Breast epithelium (tissue), 3 donors: ENCODE results near the gene PPP1CA.

Source experiments
- CTCF ChIP-seq, 3 donors: fragments of 450-650 bp; IDR thresholded peaks; one replicate each; pipeline ENCODE4 v1.5.1; 2016 to 2017; ENCODE audit warnings: antibody characterized with exemption in 3 of 3, mild to moderate bottlenecking in 3 of 3, moderate library complexity in 3 of 3
- POLR2A ChIP-seq: fragments of 450-650 bp; IDR thresholded peaks from one replicate; pipeline ENCODE4 v1.6.1; 2016; ENCODE audit warnings: antibody characterized with exemption, mild to moderate bottlenecking, moderate library complexity

GRCh38 chr11:67393437-67393836 is 8.2 kb downstream of the PPP1CA start:
- no peak for TF ChIP-seq CTCF (IDR thresholded peaks at IDR 0.05)
- TF ChIP-seq POLR2A, result no peak
